Measurements from ENCODE around the gene NEU4.
A peak's percentile ranks its signal among the peaks of the same experiment; 100 is the strongest.
"Not testable (repeated sequence)": the region's sequence is repeated elsewhere in the genome, so short reads cannot be mapped to it uniquely, and the experiment has no call there.

Gene NEU4

DNA sequence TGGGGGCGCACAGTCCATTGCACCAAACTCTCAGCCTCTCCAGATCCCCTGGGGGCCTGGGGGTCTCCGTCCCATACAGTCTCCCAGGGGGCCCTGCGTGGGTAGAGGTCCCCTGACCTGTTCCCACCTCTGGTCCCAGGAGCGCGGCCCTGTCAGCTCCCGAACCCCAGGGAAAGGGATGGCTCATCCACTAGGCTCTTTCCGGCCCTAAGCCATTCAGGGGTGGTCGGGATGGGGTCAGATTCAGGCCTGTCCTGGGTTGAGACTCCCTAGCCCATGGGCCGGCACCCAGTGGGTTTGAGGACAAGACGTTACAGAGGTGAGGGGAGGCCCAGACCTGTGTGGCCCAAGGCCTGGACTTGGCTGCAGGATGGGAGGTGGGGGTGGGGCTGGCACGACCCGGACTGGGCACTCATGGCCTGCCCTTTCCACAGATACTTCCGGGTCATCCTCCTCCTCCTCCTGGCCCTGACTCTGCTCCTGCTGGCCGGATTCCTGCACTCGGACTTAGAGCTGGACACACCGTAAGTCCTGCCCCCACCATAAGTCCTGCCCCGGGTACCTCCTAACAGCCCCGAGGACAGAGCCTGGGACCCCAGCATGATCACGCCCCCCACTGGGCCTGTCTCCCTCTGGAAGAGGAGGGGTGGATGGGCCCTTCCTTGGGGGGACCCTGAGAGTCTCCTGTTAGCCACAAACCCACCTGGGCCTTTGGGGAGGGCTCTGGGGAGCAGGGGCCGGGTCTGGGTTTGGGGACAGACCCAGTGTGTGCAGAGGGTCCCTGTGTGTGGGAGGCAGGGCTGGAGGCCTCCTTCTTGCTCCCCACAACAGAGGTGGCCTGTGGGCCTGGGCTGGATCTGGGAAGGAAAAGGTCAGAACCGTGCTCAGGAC, 10.1 kb upstream of the NEU4 start:
- no peak for DNase-seq (ENCODE audit: low read depth, low spot score)

DNA sequence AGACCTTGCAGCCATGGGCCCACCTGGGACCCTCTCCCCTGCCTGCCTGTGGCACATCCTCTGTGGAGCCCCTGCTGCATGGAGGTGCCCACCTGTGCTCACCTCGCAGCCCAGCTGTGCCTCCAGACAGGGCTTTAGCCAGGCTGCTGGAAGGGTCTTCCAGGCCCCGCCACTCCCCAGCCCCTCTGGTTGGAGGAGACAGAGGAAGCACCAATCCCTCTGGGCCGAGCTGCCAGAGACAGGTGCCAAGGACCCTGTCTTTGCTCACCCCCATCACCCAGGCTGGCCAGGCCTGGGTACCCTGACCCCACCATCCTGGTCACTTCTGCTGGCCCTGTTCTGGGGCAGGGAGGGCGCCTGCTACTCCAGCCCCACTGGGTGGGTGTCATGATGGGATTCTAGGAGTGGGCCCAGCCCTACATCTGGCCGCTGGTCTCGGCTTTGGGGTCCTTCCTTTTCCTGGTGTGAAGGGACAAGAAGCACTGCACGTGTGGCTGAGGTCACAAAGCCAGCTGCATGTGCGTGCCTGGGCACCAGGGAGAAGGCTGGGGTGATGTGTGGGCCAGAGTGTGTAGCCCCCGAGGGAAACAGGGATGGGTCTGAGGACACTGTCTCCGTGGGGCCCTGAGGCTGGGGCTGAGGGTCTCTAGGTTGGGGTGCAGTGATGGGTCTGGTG, 9.3 kb upstream of the NEU4 start:
- DNase-seq (ENCODE audit: low read depth, low spot score), result no peak

DNA sequence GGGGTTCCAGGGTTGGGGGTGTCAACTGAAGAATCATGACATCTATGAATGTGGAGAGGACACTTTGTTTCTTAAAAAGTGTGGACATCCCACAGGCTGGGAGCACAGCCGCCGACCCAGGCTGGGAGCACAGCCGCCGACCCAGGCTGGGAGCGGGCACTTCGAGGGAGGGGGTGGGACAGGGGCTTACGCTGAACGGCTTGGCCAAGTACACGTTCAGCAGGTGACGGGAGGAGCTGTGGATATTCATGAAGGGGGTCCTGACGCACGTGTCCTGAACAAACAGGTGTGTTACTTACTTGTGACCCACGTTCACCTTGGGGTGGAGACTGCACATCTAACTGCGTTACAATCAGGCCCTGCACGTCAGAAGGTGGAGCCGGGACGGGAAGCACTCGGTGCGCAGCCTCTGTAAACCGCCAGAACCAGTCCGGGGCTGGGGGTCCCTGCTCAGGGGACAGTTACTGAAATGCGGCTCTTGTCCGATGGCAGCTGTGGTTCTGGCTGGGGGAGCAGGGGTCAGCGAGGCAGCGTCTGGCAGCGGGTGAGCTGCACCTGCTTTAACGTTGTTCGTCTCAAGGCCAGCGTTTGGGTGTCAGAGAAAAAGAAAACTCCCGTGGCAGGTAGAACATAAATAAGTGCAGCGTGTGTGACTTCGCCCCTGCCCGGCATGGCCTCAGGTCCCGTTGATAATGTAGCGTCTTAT, 8.6 kb upstream of the NEU4 start:
- not testable (repeated sequence) for DNase-seq (ENCODE audit: low read depth, low spot score)

DNA sequence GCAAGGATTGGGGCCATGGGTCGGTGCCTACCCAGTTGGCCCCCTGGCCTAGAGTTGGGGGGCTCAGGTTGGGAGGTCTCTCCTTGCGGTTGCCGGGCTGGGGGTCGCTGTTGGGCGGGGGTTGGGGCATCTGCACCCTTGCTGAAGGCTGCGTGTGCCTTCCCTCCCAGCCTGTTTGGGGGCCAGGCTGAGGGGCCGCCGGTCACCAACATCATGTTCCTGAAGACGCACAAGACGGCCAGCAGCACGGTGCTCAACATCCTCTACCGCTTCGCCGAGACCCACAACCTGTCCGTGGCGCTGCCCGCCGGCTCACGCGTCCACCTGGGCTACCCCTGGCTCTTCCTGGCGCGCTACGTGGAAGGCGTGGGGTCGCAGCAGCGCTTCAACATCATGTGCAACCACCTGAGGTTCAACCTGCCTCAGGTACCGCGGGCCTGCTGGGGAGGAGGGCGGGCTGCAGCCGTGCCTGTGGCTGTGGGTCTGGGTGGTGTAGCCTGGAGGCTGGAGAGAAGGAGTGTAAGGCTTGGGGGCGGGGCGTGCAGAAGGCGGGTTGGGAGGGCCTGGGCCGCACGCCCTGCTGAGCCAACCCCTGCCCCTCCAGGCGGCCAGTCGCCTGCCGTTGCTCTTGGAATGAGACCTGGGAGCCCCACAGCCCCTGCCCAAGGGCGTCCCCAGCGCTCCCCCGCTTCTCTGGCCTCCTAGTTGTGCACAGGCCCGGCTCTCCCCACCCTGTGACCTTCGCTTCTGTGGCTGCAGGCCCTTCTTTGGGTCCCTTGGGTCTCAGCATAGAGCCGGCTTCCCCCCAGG, 7.2 kb upstream of the NEU4 start:
- DNase-seq (ENCODE audit: low read depth, low spot score), result peak; percentile 81

DNA sequence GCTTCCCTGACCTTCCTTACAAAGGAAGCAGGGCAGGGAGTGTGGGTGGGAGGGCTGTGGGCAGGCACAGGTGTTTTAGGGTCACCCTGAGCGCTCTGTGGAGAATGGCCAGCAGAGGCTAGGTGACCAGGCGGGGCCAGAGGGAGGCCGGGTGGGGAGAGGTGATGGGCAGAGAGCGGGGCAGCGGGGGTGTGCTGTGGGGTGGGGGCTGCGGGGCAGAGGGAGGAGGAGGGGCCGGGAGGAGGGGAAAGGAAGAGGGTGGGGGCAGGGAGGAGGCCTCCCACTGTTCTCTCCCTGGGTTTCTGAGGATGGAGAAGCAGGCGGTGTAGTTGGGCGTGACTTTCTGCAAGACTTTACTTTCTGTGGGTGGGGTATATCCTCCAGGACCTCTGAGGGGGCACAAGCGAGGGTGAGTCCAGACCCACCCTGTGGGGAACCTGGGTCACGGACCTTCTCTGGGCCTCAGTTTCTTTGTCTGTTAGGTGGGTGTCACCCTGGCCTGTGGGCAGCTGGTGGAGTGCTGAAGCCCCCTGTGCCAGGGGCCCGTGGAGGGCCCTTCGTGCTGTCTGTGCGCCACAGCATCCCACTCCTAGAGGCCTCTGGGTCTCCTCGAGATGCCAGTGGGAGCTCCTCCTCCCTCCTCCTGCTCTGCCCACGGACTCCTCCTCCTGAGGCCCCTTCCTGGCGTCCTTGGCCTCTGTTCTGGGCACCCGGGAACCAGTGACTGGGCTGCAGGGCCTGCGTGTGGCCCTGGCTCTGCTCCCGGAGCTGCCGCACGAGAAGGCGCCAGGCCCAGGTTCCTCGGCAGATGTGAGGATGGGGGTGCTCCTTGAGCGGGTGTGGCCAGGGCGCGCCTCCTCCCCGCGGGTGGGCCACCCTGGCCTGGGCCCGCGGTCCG, 6.3 kb upstream of the NEU4 start:
- DNase-seq (ENCODE audit: low read depth, low spot score), result no peak

DNA sequence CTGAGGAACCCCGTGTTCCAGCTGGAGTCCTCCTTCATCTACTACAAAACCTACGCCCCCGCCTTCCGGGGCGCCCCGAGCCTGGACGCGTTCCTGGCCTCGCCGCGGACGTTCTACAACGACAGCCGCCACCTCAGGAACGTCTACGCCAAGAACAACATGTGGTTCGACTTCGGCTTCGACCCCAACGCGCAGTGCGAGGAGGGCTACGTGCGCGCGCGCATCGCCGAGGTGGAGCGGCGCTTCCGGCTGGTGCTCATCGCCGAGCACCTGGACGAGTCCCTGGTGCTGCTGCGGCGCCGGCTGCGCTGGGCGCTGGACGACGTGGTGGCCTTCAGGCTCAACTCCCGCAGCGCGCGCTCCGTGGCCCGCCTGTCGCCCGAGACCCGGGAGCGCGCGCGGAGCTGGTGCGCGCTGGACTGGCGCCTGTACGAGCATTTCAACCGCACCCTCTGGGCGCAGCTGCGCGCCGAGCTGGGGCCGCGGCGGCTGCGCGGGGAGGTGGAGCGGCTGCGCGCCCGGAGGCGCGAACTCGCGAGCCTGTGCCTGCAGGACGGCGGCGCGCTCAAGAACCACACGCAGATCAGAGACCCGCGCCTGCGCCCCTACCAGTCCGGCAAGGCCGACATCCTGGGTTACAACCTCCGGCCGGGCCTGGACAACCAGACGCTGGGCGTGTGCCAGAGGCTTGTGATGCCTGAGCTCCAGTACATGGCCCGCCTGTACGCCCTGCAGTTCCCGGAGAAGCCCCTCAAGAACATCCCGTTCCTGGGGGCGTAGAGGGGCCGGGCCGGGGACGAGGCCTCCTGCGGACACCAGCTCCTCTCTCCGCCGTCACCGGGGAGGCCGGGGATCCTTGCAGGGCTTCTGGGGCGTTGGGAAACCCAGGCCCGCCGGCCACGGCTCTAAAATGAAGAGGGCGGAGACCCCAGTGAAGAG, 5.3 kb upstream of the NEU4 start:
- DNase-seq (ENCODE audit: low read depth, low spot score), result peak; percentile 67

DNA sequence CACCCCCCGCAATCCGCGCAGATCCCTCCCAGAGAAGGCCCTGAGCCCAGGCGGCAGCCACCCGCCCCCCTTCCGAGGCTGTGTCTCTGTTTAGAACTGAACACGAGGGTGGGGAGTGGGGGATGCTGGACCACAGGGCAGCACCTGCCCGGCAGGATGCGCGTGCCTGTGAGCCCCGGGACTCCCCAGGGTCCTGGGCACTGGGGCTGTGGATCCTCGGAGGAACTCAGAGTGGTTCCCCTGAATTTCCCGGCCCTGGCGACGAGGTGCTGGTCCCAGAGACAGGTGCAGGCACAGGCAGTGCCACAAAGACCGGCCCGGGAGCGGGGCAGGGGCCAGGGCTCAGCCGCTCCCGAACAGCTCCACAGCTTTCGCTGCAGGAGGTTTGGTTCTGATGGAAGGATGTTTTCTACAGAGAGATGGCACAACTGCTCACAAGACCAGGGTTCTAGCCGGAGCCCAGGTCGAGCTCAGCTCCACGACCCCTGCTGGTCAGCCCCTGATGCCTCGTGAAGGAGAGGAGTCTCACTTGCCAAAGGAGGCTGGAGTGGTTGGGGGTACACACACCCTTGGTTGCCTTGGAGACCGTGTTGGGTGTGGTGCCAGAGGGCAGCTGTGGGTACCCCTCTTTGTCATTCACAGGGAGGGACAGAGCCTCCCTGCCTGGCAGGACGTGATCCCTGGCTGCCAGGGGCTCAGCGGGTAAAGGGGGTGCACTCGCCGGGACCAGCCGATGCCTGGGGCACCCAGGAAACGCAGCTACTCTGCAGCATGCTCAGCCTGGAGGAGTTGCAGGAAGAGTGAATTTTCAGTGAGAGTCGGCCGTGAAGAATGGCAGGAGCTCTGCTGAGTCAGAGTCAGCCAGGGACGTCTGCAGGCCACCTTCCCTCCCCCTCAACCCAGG, 4.4 kb upstream of the NEU4 start:
- DNase-seq (ENCODE audit: low read depth, low spot score), result no peak

DNA sequence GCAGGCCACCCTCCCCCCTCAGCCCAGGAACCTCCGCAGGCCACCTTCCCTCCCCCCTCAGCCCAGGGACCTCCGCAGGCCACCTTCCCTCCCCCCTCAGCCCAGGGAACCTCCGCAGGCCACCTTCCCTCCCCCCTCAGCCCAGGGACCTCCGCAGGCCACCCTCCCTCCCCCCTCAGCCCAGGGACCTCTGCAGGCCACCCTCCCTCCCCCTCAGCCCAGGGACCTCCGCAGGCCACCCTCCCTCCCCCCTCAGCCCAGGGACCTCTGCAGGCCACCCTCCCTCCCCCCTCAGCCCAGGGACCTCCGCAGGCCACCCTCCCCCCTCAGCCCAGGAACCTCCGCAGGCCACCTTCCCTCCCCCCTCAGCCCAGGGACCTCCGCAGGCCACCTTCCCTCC, 2.8 kb upstream of the NEU4 start:
- DNase-seq (ENCODE audit: low read depth, low spot score), result not testable (repeated sequence)

DNA sequence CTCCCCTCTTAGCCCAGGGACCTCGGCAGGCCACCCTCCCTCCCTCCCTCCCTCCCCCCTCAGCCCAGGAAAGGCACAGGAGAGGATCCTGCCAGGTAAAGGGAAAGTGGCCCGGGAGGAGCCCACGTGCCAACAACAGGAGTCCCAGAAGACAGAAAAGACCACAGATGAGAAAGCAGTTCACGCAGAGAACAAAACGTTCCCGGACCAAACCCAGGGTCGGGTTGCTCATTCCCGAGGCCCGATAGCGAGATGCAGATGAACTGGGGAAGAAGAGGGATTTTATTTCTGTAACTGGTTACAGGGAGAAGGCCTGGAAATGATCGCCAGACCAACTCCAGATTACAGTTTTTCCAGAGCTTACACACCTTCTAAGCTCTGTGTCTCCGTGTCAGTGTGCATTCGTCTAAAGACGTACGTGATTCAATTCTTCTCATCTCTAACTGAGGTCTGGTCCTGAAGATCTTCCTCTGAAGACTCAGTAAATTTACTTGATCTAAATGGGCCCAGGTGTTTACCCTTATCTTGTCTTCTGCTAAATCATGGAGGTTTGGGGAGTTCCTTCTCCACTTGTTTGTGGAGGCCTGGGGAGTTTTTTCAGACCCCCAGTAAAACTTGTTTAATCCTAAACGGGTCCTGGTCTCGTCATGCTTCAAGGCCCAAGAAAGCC, 807 bp upstream of the NEU4 start:
- no peak for DNase-seq (ENCODE audit: low read depth, low spot score)

DNA sequence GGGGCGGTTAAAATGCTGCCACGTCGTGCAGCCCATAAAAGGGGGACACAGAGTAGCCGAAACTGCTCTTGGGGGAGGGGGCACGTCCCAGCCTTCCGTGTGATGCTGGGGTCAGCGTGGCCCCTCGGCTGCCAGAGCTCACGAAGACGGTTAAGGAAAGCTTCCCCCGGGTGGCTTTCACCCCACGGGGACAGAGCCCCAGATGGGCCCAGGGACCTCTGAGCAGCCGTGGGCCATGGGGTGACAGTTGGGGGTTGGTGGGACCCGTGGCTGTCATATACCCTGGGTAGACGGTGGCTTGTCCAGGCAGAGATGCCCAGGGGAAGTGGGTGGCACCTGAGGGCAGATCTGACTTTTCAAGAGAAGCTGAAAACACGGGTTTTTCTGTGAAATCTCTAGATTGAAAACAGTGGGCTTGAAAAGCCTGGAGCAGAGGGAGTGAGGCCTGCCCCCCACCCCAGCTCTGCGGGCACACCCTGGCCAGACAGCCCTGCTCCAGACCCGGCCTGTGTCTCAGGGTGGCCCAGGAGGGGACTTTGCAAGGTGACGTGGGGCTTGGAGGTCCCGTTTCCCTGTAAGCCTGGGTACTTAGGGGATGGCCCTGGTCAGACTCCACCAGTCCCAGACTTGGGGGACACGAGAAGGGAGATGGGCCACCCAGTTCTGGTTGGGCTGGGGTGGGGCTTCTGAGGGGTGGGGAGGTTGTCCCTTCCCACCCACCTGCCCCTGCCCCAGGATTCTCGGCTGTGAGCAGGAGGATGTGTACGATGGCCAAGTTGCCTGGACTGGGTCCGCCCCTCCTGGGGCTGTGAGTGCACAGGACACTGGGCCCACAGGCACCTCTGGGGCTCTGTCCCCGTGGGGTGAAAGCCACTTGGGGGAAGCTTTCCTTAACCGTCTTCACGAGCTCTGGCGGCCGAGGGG, 652 bp downstream of the NEU4 start:
- DNase-seq (ENCODE audit: low read depth, low spot score), result no peak

DNA sequence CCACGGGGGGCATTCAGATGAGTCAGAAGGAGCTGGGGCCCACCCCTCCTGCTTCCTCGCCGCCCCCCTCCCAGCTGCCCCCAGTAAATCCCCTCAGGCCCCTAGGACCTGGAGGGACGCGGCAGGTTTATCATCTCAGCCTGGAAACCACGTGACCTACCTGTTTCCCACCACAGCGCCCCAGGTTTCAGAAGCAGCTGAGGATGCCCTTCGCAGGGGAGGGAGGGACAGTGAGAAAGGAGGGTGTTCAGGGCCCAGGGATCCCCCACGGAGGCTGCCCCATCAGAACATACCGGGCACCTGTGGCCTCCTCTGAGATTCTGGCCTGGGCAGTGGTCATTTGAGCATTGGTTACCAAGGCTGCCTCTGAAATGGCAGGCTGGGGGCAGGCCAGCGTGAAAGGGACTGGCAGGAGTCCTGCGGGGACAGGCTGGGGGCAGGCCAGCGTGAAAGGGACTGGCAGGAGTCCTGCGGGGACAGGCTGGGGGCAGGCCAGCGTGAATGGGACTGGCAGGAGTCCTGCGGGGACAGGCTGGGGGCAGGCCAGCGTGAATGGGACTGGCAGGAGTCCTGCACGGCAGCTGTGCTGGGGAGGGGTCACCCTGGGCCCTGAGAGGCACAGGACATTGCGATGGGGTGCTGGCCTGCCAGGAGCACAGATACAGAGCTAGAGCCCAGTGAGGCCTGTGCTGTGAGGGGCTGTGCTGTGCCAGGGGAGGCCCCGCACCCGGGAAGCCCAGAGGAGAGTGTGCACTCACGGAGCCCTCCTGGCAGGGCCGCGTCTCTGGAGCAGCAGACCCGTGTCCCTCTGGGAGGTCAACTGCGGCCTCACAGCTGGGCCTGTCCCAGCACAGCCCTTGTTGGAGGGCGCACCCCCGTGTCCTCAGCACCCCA, 1.6 kb downstream of the NEU4 start:
- DNase-seq (ENCODE audit: low read depth, low spot score), result no peak

DNA sequence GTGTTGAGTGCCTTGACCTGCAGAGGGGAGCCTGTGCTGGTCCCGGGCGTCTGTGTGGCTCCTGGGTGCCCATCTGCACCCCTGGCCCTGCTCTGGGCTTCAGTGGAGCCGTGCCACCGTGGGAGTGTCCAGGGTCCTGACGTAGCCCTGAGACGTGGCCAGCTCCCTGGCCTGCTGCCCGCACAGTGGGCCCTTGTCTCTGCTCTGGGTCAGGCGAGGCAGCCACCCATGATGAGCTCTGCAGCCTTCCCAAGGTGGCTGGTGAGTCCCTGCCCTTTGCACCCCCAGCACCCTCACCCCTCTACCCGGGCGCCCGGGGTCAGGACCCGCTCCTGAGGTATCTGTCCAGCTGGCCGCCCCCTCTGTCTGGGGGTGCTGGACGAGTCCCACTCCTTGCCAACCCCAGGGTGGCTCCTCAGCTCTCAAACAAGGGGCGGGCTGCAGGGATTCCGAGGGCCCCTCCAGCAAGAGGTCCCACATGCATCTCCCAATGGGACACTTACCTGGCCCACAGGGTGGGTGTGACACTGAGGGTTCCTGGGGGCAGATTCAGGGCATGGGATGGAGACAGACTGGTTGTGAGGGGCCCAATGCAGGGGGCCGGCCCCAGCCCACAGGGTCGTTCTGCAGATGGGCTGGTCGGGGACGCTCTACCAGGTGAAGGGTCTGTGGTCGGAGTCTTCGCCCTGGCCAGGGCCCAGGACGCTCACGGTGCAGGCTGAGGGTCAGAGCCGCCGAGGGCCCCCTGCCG, 2.4 kb downstream of the NEU4 start:
- DNase-seq (ENCODE audit: low read depth, low spot score), result no peak

DNA sequence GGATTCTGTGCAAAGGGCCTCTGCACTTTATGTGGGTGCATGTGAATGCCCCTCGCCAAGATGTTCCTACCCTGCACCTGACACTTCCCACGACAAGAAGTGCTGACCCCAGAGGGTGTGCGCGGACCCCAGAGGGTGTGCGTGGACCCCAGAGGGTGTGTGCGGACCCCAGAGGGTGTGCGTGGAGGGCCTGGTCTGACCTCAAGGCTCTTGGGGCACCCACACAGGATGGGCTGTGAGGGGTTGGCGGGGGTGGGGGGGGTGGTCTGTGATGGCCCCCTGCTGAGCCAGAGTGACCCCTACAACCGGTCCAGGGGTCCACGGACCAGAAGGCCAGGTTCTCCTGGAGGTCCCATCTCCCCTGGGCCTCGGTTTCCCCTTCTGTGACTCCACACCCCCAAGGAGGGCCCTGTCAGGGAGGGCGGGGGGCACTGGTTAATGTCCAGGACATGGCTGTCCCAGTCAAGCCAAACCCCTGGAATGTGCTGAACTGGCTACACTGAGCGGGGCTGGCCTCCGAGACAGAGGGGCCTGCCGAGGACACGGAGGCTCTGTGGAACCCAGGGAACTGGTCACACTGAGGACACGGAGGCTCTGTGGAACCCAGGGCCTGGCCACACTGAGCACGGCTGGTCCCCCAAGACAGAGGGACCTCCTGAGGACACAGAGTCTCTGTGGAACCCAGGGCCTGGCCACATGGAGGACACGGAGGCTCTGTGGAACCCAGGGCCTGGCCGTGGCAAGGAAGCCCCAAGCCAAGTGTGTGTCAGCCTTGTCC, 3.1 kb downstream of the NEU4 start:
- DNase-seq (ENCODE audit: low read depth, low spot score), result no peak
